ENCODE data around the gene TBC1D8. TPM values are rescaled to one million over a fixed set of nuclear protein-coding genes. Genes with fewer than 3 reads are reported as not detected.
"Not testable (repeated sequence)": the region's sequence is repeated elsewhere in the genome, so short reads cannot be mapped to it uniquely, and the experiment has no call there.

TBC1D8 gene
- total RNA-seq, 5 donors from 2014 or later (not counting 1 experiment from before 2014, with no cell fraction given) = 0.40 to 2.1 (median 2.0) TPM

GRCh38 chr2:101169822-101170221 lies 18.6 kb upstream of the TBC1D8 start:
- H3K4me3 ChIP-seq (ENCODE audit: control insufficient read depth in 1 of 2, extremely low read depth in 1 of 2, low read length in 1 of 2); H3K27ac Mint-ChIP-seq; H3K27me3 Mint-ChIP-seq; CTCF ChIA-PET; ATAC-seq (replicated peaks in 1 of 4); H3K4me3 Mint-ChIP-seq; H3K4me1 ChIP-seq (ENCODE audit: control insufficient read depth in 1 of 2, extremely low read depth in 1 of 2, insufficient read depth in 2 of 2, low read length in 2 of 2); H3K27me3 ChIP-seq (replicated peaks in 1 of 2; ENCODE audit: control insufficient read depth in 2 of 2, extremely low read depth in 1 of 2, insufficient read depth in 2 of 2, low read length in 1 of 2); H3K27ac ChIP-seq (ENCODE audit: low read length); H3K9me3 ChIP-seq; H3K36me3 ChIP-seq (ENCODE audit: control insufficient read depth in 2 of 2, extremely low read depth in 1 of 2, insufficient read depth in 1 of 2, low read length in 1 of 2); DNase-seq; POLR2A ChIA-PET: not testable (repeated sequence)
- Mint-ChIP-seq H3K36me3 (peaks cover 14% of the 10 kb centered on the region), H3K4me1 (peaks cover 11 to 15% (median 14%) of the 10 kb centered on the region in 3 donors), H3K9me3 (peaks cover 19 to 37% (median 23%) of the 10 kb centered on the region in 3 donors)
- WGBS (ENCODE audit: insufficient coverage) = 66% methylated on average over 2 of the region's 2 CpGs

DNA sequence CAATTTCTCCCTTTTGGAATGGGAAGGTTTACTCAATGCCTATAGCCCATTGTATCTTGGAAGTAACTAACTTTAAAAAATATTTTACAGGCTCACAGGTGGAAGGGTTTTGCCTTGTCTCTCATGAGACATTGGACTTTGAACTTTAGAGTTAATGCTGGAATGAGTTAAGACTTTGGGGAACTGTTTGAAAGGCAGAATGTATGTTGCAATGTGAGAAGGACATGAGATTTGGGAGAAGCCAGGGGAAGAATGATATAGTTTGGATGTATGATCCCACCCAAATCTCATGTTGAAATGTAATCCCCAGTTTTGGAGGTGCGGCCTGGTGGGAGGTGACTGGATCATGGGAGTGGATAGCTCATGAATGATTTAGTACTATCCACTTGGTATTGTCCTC lies 17.5 kb upstream of the TBC1D8 start:
- Mint-ChIP-seq H3K36me3 (peaks cover 14% of the 10 kb centered on the region), H3K27ac (no peak overlapping the region), H3K27me3 (no peaks in the 10 kb centered on the region), H3K4me3 (no peak overlapping the region), H3K9me3 (peaks cover 19 to 33% (median 20%) of the 10 kb centered on the region in 3 donors), H3K4me1 (peaks cover 2 to 5% (median 3%) of the 10 kb centered on the region in 3 donors)
- peaks cover 0 to 7% of the 10 kb centered on the region in 2 experiments for H3K27me3 ChIP-seq (replicated peaks in 1 of 2; ENCODE audit: control insufficient read depth in 2 of 2, extremely low read depth in 1 of 2, insufficient read depth in 2 of 2, low read length in 1 of 2)
- no CpG with 5 or more reads among the region's 1 CpG for WGBS (ENCODE audit: insufficient coverage)
- H3K27ac ChIP-seq (ENCODE audit: low read length) = no peak overlapping the region
- ChIA-PET POLR2A (no interaction called here), CTCF (no interaction called here)
- no peak for ATAC-seq (replicated peaks in 1 of 4)
- H3K4me1 ChIP-seq (ENCODE audit: control insufficient read depth in 1 of 2, extremely low read depth in 1 of 2, insufficient read depth in 2 of 2, low read length in 2 of 2) = peaks cover 0 to 2% of the 10 kb centered on the region in 2 experiments
- no peaks in the 10 kb centered on the region for H3K36me3 ChIP-seq (ENCODE audit: control insufficient read depth in 2 of 2, extremely low read depth in 1 of 2, insufficient read depth in 1 of 2, low read length in 1 of 2)
- H3K4me3 ChIP-seq (ENCODE audit: control insufficient read depth in 1 of 2, extremely low read depth in 1 of 2, low read length in 1 of 2) = no peak overlapping the region
- H3K9me3 ChIP-seq = no peaks in the 10 kb centered on the region
- DNase-seq = no peak

GRCh38 chr2:101167532-101167931 lies 16.4 kb upstream of the TBC1D8 start:
- H3K27me3 Mint-ChIP-seq; ATAC-seq (replicated peaks in 1 of 4); DNase-seq; H3K9me3 ChIP-seq; H3K4me1 Mint-ChIP-seq; H3K27ac Mint-ChIP-seq; POLR2A ChIA-PET; H3K27me3 ChIP-seq (replicated peaks in 1 of 2; ENCODE audit: control insufficient read depth in 2 of 2, extremely low read depth in 1 of 2, insufficient read depth in 2 of 2, low read length in 1 of 2); H3K4me3 ChIP-seq (ENCODE audit: control insufficient read depth in 1 of 2, extremely low read depth in 1 of 2, low read length in 1 of 2); CTCF ChIA-PET; H3K27ac ChIP-seq (ENCODE audit: low read length); H3K4me1 ChIP-seq (ENCODE audit: control insufficient read depth in 1 of 2, extremely low read depth in 1 of 2, insufficient read depth in 2 of 2, low read length in 2 of 2); H3K36me3 ChIP-seq (ENCODE audit: control insufficient read depth in 2 of 2, extremely low read depth in 1 of 2, insufficient read depth in 1 of 2, low read length in 1 of 2); H3K4me3 Mint-ChIP-seq: not testable (repeated sequence)
- Mint-ChIP-seq H3K36me3 (peaks cover 14% of the 10 kb centered on the region), H3K9me3 (peaks cover 17 to 30% (median 19%) of the 10 kb centered on the region in 3 donors)
- 87% methylated on average over 2 of the region's 2 CpGs for WGBS (ENCODE audit: insufficient coverage)

DNA sequence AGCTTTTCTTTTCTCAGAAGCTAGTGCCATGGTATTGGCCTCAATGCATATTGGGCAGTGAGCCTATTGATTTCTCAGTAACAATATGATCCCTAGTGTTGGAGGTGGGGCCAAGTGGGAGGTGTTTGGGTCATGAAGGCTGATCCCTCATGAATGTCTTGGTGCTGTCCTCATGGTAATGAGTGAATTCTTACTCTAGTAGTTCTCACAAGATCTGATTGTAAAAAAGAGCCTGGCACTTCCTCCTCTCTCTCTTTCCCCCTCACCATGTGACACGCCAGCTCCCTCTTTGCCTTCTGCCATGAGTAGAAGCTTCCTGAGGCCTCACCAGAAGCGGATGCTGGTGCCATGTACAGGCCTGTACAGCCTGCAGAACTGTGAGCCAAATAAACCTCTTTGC lies 12.8 kb upstream of the TBC1D8 start:
- ATAC-seq (replicated peaks in 1 of 4) (no peak), DNase-seq (no peak)
- no peak overlapping the region for H3K4me3 Mint-ChIP-seq
- no peak overlapping the region for H3K27ac Mint-ChIP-seq
- no peaks in the 10 kb centered on the region for H3K4me1 Mint-ChIP-seq
- ChIA-PET POLR2A (no interaction called here), CTCF (no interaction called here)
- H3K27me3 ChIP-seq (replicated peaks in 1 of 2; ENCODE audit: control insufficient read depth in 2 of 2, extremely low read depth in 1 of 2, insufficient read depth in 2 of 2, low read length in 1 of 2) = no peaks in the 10 kb centered on the region
- WGBS (ENCODE audit: insufficient coverage) = 93% methylated on average over 2 of the region's 2 CpGs
- H3K27ac ChIP-seq (ENCODE audit: low read length) = no peak overlapping the region
- no peaks in the 10 kb centered on the region for H3K36me3 ChIP-seq (ENCODE audit: control insufficient read depth in 2 of 2, extremely low read depth in 1 of 2, insufficient read depth in 1 of 2, low read length in 1 of 2)
- no peak overlapping the region for H3K4me3 ChIP-seq (ENCODE audit: control insufficient read depth in 1 of 2, extremely low read depth in 1 of 2, low read length in 1 of 2)
- H3K9me3 Mint-ChIP-seq = peaks cover 7 to 19% (median 14%) of the 10 kb centered on the region in 3 donors
- no peaks in the 10 kb centered on the region for H3K27me3 Mint-ChIP-seq
- H3K9me3 ChIP-seq = no peaks in the 10 kb centered on the region
- H3K4me1 ChIP-seq (ENCODE audit: control insufficient read depth in 1 of 2, extremely low read depth in 1 of 2, insufficient read depth in 2 of 2, low read length in 2 of 2) = no peaks in the 10 kb centered on the region
- peaks cover 9% of the 10 kb centered on the region for H3K36me3 Mint-ChIP-seq

DNA sequence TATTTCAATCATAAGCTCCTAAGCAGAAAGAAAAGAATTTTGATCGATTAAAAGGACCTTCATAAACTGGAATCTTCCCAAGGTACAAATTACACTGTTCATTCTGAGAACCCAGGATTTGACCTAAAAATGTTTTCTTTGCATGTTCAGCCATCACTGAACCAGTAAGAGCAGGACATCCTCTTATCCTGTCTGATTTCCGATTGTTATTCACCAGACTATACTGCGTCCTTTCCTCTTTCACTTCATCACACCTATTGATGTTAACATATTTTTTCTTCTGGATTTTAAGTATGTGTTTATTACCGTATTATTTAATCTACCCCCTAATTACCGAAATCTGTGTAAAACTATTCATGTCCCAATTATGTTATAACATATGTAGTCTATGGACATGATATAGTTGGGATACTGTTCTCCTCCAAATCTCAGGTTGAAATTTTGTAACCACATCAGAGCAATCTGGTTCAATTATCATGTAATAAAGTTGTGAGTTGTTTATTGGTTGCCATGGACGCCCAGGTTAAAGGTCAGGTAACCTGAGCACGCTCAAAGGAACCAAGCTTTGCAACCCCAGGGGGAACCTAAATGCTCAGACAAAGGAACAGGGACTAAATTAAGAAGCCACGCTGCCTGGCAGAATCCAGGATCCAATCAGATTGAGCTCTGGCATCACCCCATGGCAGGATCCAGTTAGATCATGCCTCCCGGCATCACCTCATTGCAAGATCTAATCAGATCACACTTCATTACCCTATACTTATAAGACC lies 11.6 kb upstream of the TBC1D8 start:
- no peaks in the 10 kb centered on the region for H3K4me1 Mint-ChIP-seq
- CTCF ChIA-PET = no interaction called here
- H3K4me3 Mint-ChIP-seq = no peak overlapping the region
- POLR2A ChIA-PET = no interaction called here
- Histone ChIP-seq H3K36me3 (ENCODE audit: control insufficient read depth in 2 of 2, extremely low read depth in 1 of 2, insufficient read depth in 1 of 2, low read length in 1 of 2) (no peaks in the 10 kb centered on the region), H3K27me3 (replicated peaks in 1 of 2; ENCODE audit: control insufficient read depth in 2 of 2, extremely low read depth in 1 of 2, insufficient read depth in 2 of 2, low read length in 1 of 2) (no peaks in the 10 kb centered on the region), H3K9me3 (no peaks in the 10 kb centered on the region), H3K4me3 (ENCODE audit: control insufficient read depth in 1 of 2, extremely low read depth in 1 of 2, low read length in 1 of 2) (no peak overlapping the region), H3K4me1 (ENCODE audit: control insufficient read depth in 1 of 2, extremely low read depth in 1 of 2, insufficient read depth in 2 of 2, low read length in 2 of 2) (no peaks in the 10 kb centered on the region), H3K27ac (ENCODE audit: low read length) (no peak overlapping the region)
- 93% methylated on average over 3 of the region's 9 CpGs for WGBS (ENCODE audit: insufficient coverage)
- no peaks in the 10 kb centered on the region for H3K36me3 Mint-ChIP-seq
- peaks cover 5 to 7% (median 7%) of the 10 kb centered on the region in 3 donors for H3K9me3 Mint-ChIP-seq
- ATAC-seq (replicated peaks in 1 of 4) (no peak), DNase-seq (no peak)
- H3K27me3 Mint-ChIP-seq = no peaks in the 10 kb centered on the region
- H3K27ac Mint-ChIP-seq = no peak overlapping the region

DNA sequence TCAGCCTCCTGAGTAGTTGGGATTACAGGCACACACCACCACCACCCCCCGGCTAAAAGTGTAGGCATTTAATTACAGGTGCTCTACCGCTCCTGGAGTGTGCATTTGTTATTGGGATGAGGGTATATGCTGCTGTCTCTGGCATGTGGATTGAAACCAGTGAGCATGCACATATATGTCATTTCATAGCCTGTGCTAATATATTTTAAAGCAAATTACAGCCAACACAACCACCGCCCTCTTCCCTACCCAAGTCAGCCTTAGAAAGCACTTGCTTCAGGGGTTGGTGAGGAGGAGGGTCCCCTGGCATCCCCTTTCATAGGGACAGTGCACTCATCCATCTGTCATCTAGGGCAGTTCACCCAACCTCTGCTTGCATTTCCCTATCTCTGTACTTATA lies 10.5 kb upstream of the TBC1D8 start:
- no peak overlapping the region for H3K4me3 ChIP-seq (ENCODE audit: control insufficient read depth in 1 of 2, extremely low read depth in 1 of 2, low read length in 1 of 2)
- Mint-ChIP-seq H3K9me3 (no peaks in the 10 kb centered on the region), H3K4me1 (peaks cover 0 to 2% (median 2%) of the 10 kb centered on the region in 3 donors), H3K27ac (no peak overlapping the region), H3K4me3 (no peak overlapping the region), H3K36me3 (no peaks in the 10 kb centered on the region), H3K27me3 (no peaks in the 10 kb centered on the region)
- H3K27ac ChIP-seq (ENCODE audit: low read length) = no peak overlapping the region
- no peak for ATAC-seq (replicated peaks in 1 of 4)
- ChIA-PET CTCF (interaction anchor here in 1 of 2 donors (0.7 kb wide), 1 partner anchor 1226 kb away, joined by 4 read pairs; no protein-coding TSS in a partner anchor), POLR2A (no interaction called here)
- WGBS (ENCODE audit: insufficient coverage) = no CpG with 5 or more reads among the region's 3 CpGs
- no peaks in the 10 kb centered on the region for H3K9me3 ChIP-seq
- no peaks in the 10 kb centered on the region for H3K36me3 ChIP-seq (ENCODE audit: control insufficient read depth in 2 of 2, extremely low read depth in 1 of 2, insufficient read depth in 1 of 2, low read length in 1 of 2)
- DNase-seq = no peak
- H3K27me3 ChIP-seq (replicated peaks in 1 of 2; ENCODE audit: control insufficient read depth in 2 of 2, extremely low read depth in 1 of 2, insufficient read depth in 2 of 2, low read length in 1 of 2) = no peaks in the 10 kb centered on the region
- no peaks in the 10 kb centered on the region for H3K4me1 ChIP-seq (ENCODE audit: control insufficient read depth in 1 of 2, extremely low read depth in 1 of 2, insufficient read depth in 2 of 2, low read length in 2 of 2)

All from T-cell (primary cell).